ENCODE measurements around the gene COL7A1. TPM values are rescaled to one million over a fixed set of nuclear protein-coding genes. Genes with fewer than 3 reads are reported as not detected.

The COL7A1 gene
- total and polyA plus RNA-seq, 10 donors: 8.6 to 144 (median 25.6) TPM

DNA sequence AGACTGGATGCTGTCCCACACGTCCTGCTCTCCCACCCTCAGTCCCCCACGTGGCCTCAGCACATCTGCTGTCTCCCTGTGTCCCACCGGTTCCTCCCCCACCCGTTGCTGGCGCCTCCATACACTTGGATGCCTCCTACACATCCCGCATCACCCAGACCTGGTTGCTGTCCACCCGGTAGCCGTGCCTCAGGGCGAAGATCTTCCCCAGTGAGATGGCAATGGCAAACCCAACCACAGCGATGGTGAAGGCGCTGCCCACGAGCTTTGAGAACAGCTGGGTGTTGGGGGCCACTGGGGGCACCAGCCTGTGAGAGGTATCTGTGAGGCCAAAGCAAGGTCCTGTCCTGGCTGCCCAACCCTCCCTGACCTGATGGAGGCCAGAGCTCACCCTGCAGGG, 35.7 kb upstream of the COL7A1 start:
- intact Hi-C loops (cut with DNase I; ENCODE audit: low total_unique reads): no loop called here
- 87 to 95% (median 93%) methylated on average over 12 of the region's 12 CpGs for WGBS, 5 donors
- no peak for TF ChIP-seq POLR2A (IDR thresholded peaks at IDR 0.05)
- TF ChIP-seq, protein P1, sequence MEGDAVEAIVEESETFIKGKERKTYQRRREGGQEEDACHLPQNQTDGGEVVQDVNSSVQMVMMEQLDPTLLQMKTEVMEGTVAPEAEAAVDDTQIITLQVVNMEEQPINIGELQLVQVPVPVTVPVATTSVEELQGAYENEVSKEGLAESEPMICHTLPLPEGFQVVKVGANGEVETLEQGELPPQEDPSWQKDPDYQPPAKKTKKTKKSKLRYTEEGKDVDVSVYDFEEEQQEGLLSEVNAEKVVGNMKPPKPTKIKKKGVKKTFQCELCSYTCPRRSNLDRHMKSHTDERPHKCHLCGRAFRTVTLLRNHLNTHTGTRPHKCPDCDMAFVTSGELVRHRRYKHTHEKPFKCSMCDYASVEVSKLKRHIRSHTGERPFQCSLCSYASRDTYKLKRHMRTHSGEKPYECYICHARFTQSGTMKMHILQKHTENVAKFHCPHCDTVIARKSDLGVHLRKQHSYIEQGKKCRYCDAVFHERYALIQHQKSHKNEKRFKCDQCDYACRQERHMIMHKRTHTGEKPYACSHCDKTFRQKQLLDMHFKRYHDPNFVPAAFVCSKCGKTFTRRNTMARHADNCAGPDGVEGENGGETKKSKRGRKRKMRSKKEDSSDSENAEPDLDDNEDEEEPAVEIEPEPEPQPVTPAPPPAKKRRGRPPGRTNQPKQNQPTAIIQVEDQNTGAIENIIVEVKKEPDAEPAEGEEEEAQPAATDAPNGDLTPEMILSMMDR (IDR thresholded peaks at IDR 0.05 in 8 of 11, conservative IDR thresholded peaks at IDR 0.05 in 3 of 11): no peak
- no peak for TF ChIP-seq POLR2AphosphoS5 (IDR thresholded peaks at IDR 0.05)
- Histone ChIP-seq H3K27me3 (replicated peaks in 1 of 7) (no peaks in the 10 kb centered on the region), H3K9me3 (no peaks in the 10 kb centered on the region), H3K4me3 (no peak overlapping the region), H3K4me1 (peaks cover 4 to 26% (median 14%) of the 10 kb centered on the region in 6 donors), H3K36me3 (peaks cover 0 to 80% (median 40%) of the 10 kb centered on the region in 6 donors), H3K27ac (no peak overlapping the region)
- no peak for DNase-seq

DNA sequence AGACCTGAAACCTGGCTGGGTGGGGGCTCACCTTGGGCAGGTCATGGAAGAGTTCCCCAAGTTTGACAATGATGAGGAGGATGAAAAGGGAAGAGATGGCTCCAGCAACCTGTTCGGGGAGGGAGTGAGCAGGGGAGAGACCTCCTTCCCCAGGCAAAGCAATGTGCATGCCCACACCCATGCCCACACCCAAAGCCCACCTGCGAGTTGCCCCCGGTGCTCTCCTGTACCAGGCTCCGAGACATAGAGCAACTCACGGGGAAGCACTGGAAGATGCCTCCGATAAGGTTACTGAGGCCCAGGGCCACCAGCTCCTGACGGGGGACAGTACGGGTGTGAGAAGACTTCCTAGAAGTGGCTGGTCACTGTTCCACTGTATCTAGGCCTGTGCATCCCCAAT, 35.3 kb upstream of the COL7A1 start:
- intact Hi-C loops (cut with DNase I; ENCODE audit: low total_unique reads): no loop called here
- 88 to 100% (median 96%) methylated on average over 6 to 8 of the region's 8 CpGs for WGBS, 5 donors
- no peak overlapping the region for H3K27ac ChIP-seq
- TF ChIP-seq, protein P1 (IDR thresholded peaks at IDR 0.05 in 8 of 11, conservative IDR thresholded peaks at IDR 0.05 in 3 of 11): no peak
- TF ChIP-seq POLR2A (IDR thresholded peaks at IDR 0.05) (no peak), POLR2AphosphoS5 (IDR thresholded peaks at IDR 0.05) (no peak)
- H3K36me3 ChIP-seq: peaks cover 0 to 84% (median 44%) of the 10 kb centered on the region in 6 donors
- peaks cover 4 to 22% (median 13%) of the 10 kb centered on the region in 6 donors for H3K4me1 ChIP-seq
- no peaks in the 10 kb centered on the region for H3K9me3 ChIP-seq
- no peak for DNase-seq
- no peaks in the 10 kb centered on the region for H3K27me3 ChIP-seq (replicated peaks in 1 of 7)
- no peak overlapping the region for H3K4me3 ChIP-seq

DNA sequence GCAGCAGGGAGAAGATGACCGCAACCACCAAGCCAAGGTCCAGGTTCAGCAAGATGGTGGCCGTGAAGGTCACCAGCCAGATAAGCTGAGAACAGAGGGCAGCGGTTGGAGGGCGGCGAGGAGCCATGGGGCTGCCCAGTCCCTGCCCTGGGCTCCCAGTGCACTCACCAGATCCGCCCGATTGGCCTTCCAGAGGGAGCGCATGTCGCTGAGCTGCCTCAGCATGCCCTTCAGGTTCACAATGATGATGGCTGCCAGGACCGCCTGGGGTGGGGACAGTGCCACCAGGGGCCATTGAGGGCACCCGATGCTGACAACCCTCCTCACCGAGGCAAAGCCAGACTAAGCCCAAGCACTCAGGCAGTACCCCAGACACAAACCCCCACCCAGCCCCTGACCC, 34.8 kb upstream of the COL7A1 start:
- peaks cover 0 to 89% (median 48%) of the 10 kb centered on the region in 6 donors for H3K36me3 ChIP-seq
- no peak for DNase-seq
- no peak overlapping the region for H3K4me3 ChIP-seq
- H3K4me1 ChIP-seq: peaks cover 4 to 19% (median 13%) of the 10 kb centered on the region in 6 donors
- WGBS, 5 donors: 94 to 99% (median 96%) methylated on average over 8 to 12 of the region's 12 CpGs
- H3K27ac ChIP-seq: no peak overlapping the region
- intact Hi-C loops (cut with DNase I; ENCODE audit: low total_unique reads): no loop called here
- H3K9me3 ChIP-seq: no peaks in the 10 kb centered on the region
- TF ChIP-seq POLR2AphosphoS5 (IDR thresholded peaks at IDR 0.05): no peak
- no peak for TF ChIP-seq POLR2A (IDR thresholded peaks at IDR 0.05)
- TF ChIP-seq, protein P1 (IDR thresholded peaks at IDR 0.05 in 8 of 11, conservative IDR thresholded peaks at IDR 0.05 in 3 of 11): no peak
- H3K27me3 ChIP-seq (replicated peaks in 1 of 7): no peaks in the 10 kb centered on the region

DNA sequence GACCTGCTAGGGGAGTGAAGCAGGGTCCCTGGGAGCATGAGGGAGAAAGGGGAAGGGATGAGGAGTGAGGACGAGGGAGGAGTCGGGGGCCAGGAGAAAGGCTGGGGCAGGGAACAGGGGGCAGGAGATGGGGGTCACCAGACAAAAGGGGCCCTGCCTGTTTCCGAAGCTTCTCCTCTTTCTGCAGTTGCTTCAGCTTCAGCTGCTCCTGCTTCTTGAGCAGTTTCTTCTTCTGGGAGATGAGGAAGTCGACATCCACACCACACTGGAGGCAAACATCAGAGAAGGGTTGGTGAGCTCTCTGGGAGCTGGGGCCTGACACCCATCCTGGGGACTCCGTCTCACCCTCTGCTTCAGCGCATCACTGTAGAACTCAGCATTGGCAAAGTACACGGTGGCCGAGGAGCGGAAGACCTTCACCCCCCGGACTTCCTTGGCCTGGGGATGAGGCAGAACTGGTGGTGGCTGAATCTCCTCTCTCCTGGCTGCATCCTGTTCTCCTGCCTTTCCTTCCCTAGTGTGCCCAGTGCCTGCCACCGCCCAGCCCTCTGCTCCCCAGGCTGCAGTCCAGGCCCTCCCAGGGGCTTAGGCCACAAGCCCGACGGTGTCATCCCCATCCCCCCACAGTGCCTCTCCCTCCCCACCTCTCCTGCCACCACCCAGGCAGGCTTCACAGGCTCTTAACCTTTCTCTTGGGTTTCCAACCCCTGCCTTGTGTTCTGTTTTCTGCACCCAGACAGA, 33.3 kb upstream of the COL7A1 start:
- H3K36me3 ChIP-seq: peaks cover 0 to 94% (median 48%) of the 10 kb centered on the region in 6 donors
- DNase-seq: no peak

More for the DNA sequence above, 33.3 kb upstream of the COL7A1 start:
- H3K4me1 ChIP-seq: peaks cover 0 to 16% (median 2%) of the 10 kb centered on the region in 6 donors
- TF ChIP-seq POLR2A (IDR thresholded peaks at IDR 0.05) (no peak), POLR2AphosphoS5 (IDR thresholded peaks at IDR 0.05) (no peak)
- TF ChIP-seq, protein P1 (IDR thresholded peaks at IDR 0.05 in 8 of 11, conservative IDR thresholded peaks at IDR 0.05 in 3 of 11): no peak
- H3K27ac ChIP-seq: no peak overlapping the region
- intact Hi-C loops (cut with DNase I; ENCODE audit: low total_unique reads): no loop called here
- no peaks in the 10 kb centered on the region for H3K27me3 ChIP-seq (replicated peaks in 1 of 7)
- H3K9me3 ChIP-seq: no peaks in the 10 kb centered on the region
- H3K4me3 ChIP-seq: no peak overlapping the region
- WGBS, 5 donors: 78 to 93% (median 85%) methylated on average over 12 to 13 of the region's 13 CpGs
